Middle frontal gyrus (tissue), 1 donor: ENCODE results near the gene PRSS53.

Experiments
- DNase-seq: peaks from one replicate; pipeline ENCODE4 v3.0.0-alpha.2; 2015; ENCODE audit warnings: low spot score; ENCODE audit errors: extremely low spot score

The PRSS53 gene

DNA sequence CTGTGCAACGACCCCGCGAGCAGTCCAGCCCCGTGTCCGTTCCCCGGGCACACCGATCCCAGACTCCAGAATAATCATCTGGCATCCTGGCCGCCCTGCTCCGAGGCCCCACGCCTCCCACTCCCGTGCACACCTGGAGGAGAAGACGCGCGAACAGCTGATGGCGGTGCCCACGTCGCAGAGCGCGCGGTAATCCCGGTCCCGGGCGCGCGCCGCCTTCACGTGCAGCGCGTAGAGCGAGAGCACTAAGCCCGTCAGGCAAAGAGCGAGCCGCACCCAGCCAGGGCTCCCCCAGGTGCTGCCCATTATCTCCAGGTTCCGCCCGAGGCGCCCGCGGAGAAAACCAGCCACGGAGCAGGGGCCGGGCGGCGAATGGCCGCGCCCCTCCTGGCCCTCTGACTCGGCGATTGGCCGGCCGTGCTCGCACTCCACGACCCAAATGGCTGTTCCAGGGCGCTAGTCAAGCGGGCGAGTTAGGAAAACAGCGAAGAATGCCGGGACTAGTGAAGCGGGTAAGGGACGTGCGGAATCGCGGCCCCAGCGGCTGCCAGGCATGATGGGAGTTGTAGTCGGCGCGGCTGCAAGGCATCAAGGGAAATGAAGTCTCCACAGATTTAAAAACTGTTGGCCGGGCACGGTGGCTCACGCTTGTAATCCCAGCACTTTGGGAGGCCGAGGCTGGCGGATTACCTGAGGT is 5.8 kb upstream of the PRSS53 start, which contains the start of gene VKORC1:
Gene VKORC1 (minus strand): TSS at position 374 of the 697 bp plus-strand sequence. CDS start 68 bp downstream, at position 306.
- peak; percentile 91 for DNase-seq

GRCh38 chr16:31094088-31094423 is 5.3 kb upstream of the PRSS53 start:
- no peak for DNase-seq

- no peak for DNase-seq
Observed at GRCh38 chr16:31093132-31093703, 4.5 kb upstream of the PRSS53 start.

GRCh38 chr16:31092330-31092729 is 3.6 kb upstream of the PRSS53 start:
- no peak for DNase-seq

DNA sequence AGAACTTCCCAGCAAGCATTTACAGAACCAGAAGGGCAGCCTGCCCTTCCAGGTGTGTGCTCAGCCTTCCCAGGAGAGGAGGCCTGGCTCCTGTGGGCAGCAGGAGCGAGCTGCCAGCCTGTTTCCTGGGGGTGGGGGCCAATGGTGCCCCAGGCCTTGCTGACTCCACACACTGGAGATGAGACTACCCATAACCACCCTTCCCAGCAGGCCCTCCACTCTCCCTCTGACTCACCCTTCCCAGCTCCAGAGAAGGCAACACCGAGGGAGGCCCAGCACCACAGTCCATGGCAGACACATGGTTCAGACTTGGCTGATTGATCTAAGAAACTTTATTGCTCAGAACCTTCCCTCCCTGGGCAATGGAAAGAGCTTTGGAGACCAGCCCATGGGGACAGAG is 1.8 kb upstream of the PRSS53 start:
- no peak for DNase-seq

DNA sequence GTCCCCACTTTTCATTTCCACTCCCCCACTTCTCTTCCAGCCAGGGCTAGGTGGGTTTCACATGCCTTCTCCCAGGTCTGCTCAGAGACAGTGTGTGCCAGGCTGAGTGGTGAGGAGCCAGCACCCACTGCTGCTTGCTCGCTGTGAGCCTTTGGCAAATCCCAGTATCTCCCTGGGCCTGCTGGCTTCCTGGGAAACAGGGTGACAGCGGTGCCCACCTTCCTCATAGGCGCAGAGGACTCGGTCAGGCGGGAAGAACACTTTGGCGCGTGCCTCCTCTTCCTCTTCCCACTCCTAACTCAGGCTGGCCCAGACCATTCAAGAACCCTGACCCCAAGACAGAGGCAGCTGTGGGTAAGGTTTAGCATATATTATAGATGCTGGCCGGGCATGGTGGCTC is 456 bp upstream of the PRSS53 start:
- DNase-seq = no peak

DNA sequence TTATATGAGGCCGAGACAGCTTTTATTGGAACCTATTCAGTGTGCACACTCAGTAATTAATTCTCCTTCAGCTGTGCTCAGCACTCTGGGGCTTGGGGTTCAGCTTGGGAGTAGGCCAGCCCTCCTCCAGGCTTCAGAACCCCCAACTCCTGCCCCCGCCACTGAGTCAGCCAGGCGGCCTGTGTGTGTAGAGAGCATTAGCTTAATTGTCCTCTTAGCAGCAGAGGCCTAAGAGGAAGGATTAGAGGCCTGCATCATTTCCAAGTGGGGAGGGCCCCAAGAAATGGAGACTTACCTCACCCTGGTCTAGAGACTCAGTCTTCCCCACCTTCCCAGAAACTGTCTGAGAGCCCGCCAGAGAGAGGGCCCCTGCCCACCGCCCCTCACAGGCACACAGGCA is 772 bp downstream of the PRSS53 start:
- no peak for DNase-seq

- no peak for DNase-seq
Observed at GRCh38 chr16:31087481-31087880, 1.3 kb downstream of the PRSS53 start.

DNA sequence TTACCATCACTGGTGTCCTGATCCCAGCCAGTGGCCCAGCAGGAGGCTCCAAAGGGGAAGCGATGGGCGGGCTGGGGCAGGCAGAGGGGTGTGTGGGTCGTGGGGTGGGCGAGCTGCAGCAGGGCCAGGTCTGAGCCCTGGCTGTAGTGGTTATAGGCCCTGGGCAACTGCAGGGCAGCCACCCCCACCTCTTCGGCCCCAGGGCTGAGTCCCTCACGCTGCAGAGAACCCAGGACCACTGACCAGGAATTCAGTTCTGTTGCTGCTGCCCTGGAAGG is 2.2 kb downstream of the PRSS53 start:
- no peak for DNase-seq

DNA sequence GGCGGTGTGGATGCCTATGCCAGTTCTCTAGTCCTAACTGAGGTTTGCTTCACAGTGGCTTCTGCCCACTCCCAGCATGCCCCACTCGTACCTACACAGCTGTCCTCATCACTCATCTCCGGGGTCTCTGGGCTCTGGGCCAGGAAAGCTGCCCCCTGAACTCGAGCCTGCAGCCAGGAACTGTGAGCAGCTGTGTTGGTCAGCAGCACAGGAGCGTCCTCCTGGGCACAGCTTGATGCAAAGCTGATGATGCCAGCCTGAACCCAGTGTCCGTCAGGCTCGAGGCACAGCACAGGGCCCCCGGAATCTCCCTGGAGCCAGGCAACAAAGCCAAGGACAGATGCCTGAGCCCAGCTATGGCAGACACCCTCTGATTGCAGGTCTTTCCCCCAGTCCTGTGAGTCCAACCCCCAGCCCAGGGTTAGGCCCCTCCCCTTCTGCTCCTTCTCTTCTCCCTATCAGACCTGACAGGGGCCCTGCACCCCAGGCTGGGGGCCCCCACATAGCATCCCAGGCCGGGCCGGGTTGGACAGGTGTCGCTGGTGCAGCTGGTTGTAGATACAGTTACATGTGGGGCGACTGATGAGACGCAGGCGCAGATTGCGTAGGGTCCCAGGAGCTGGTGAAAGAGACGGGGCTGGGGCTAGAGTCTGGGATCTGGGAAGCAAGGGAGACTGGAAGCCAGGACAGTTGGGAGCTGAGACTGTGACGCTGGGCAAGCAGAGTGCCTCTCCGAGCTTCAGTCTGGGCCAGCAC is 2.7 kb downstream of the PRSS53 start:
- DNase-seq = no peak

GRCh38 chr16:31085411-31085810 is 3.3 kb downstream of the PRSS53 start:
- DNase-seq = no peak

DNA sequence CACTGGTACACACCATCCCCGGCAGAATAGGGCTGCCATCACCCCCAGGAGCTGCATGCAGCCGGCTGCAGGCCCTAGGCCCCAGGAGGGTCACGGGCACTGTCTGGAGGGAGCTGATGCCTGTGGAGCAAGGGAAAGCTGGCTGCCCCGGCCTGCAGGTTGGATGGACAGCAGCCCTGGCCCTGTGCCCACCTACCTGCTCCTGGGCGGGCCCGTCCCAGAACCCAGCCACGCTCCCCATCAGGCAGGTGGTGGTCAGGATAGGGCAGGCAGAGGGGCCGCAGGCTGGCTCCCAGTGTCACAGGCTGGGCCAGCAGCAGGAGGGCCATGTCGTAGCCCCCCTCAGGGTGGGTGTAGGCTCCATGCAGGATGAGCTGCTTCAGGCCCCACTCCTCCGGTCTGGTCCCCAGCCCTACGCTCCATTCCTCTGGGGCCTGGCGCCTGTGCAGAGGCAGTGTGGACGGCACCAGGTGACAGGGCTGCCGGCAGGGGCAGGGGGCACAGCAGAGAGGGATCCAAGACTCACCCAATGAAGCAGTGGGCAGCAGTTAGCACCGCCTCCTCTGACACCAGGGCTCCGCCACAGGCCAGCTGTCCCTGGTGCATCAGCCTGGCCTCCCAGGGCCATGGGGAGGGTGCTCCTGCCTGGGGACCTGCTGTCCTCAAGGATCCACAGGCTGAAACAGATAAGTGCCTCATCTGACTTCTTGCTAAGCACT is 4.0 kb downstream of the PRSS53 start:
- DNase-seq = no peak

DNA sequence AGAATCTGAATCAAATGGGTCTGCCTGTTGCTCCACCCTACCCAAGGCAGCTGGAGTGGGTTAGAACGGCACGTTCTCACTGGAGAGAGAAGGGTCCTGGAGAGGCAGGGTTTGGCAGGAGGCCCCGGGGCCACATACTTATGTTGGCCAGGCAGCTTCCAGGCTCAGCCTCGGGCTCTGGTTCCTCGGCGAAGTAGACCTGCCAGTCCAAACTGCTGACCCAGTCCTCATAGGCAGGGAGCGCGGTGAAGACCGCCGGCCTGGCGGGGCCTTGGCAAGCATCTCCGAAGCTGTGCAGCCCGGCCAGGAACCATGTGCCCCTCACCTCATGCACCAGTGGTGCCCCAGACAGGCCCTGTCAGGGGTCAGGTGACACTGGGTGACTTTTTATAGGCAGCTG is 4.8 kb downstream of the PRSS53 start:
- DNase-seq = no peak

GRCh38 chr16:31083556-31083955 is 5.2 kb downstream of the PRSS53 start:
- no peak for DNase-seq

DNA sequence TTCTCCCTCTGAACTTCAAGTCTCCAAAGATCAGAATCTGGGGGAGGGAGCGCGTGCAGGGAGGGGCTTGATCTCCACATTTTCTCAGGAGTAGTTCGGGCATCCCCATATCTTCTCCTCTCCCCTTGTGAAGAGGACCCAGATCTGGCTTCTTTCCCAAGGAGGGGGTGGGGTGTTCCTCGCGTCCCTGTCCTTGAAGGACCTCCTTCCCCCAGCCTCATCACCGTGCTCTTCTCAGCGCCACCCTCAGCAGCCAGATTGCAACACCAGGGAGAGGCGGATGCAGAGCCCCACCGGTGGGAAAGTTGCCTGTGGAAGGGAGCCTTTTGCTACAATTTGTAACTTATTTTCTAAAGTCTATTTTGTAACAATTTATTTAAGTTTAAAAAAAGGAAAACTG is 5.7 kb downstream of the PRSS53 start:
- no peak for DNase-seq

DNA sequence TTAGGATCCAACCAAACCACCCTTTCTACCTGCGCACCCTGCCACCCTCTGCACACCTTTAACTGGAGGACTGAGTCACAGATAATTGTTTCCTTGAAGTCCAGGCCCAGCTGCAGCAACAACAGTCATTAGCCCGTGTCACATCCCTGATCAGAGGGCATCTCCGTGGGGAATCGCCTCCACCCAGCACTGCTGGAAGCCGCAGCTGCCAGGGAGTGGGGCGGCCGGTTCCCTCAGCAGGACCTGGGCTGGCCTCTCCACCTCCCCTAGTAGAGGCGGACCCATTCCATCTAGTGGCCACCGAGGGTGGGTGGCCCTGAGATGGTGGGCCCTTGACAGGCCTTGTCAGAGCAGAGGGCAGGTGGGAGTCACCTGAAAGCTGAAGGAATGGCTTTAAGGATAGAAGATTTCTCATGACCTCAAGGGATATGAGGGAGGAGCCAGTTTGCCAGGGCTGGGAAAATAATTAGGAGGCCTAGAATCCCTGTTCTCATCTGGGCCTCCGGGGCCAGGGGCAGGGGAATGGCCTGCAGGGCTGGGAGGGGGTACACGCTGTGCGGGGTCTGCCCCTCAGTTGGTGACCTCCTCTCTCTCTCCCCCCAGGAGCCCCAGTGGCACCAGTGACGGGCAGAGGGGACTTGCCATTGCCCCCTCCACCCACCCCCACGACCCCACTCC is 6.2 kb downstream of the PRSS53 start:
- DNase-seq = no peak

- no peak for DNase-seq
Observed at GRCh38 chr16:31081428-31082351, 7.1 kb downstream of the PRSS53 start.

DNA sequence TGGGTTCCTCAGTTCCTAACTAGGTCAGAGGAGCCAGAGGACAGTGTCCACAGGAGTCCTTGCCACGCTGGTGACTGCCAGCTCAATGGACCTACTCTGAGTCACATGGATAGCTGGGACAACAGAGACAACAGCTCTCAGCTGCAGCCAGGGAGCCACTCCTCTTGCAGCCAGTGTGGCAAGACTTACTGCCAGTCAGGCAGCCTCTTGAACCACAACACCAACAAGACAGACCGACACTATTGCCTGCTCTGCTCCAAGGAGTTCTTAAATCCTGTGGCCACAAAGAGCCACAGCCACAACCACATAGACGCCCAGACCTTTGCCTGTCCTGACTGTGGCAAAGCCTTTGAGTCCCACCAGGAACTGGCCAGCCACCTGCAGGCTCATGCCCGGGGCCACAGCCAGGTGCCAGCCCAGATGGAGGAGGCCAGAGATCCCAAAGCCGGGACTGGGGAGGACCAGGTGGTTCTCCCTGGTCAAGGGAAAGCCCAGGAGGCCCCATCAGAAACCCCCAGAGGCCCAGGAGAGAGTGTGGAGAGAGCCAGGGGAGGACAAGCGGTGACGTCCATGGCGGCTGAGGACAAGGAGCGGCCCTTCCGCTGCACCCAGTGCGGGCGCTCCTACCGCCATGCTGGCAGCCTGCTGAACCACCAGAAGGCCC is 7.9 kb downstream of the PRSS53 start:
- no peak for DNase-seq

DNA sequence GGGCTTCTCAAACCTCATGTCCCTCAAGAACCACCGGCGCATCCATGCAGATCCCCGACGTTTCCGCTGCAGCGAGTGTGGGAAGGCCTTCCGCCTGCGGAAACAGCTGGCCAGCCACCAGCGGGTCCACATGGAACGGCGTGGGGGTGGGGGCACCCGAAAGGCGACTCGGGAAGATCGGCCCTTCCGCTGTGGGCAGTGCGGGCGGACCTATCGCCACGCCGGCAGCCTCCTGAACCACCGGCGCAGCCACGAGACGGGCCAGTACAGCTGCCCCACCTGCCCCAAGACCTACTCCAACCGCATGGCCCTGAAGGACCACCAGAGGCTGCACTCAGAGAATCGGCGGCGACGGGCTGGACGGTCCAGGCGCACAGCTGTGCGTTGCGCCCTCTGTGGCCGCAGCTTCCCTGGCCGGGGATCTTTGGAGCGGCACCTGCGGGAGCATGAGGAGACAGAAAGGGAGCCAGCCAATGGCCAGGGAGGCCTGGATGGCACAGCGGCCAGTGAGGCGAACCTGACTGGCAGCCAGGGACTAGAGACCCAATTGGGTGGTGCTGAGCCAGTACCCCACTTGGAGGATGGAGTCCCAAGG is 8.6 kb downstream of the PRSS53 start:
- DNase-seq = no peak
